Nephron (organoid): ENCODE results near the gene ACBD6.

Experiments used
- H3K27ac Mint-ChIP-seq, 3 experiments: 2 replicates each; pipeline ENCODE4 v1.8.0; 2020; ENCODE audit warnings: mixed read lengths in 3 of 3, mild to moderate bottlenecking in 2 of 3, moderate library complexity in 1 of 3
- H3K27me3 Mint-ChIP-seq: 2 replicates; pipeline ENCODE4 v1.8.0; 2021; ENCODE audit warnings: low read depth, mild to moderate bottlenecking, moderate library complexity, mixed read lengths
- H3K36me3 Mint-ChIP-seq: 2 replicates; pipeline ENCODE4 v1.8.0; 2020; ENCODE audit warnings: low read depth, mixed read lengths
- H3K4me1 Mint-ChIP-seq: 2 replicates; pipeline ENCODE4 v1.8.0; 2020; ENCODE audit warnings: mixed read lengths
- H3K4me3 Mint-ChIP-seq, 3 experiments: 2 replicates each; pipeline ENCODE4 v1.8.0; 2020; ENCODE audit warnings: mild to moderate bottlenecking in 3 of 3, mixed read lengths in 3 of 3, moderate library complexity in 2 of 3
- H3K9me3 Mint-ChIP-seq: 2 replicates; pipeline ENCODE4 v1.8.0; 2020; ENCODE audit warnings: mixed read lengths
- CTCF ChIP-seq, 3 experiments: fragments of 200-600 bp; sonication (generic); IDR thresholded peaks; one replicate each; pipeline ENCODE4 v1.5.0; 2021; ENCODE audit warnings: antibody characterized with exemption in 3 of 3; ENCODE audit not compliant: unreplicated experiment in 3 of 3

Gene ACBD6

GRCh38 chr1:180530501-180530900 lies 28.1 kb upstream of the ACBD6 start:
- H3K4me3 Mint-ChIP-seq = no peak overlapping the region
- H3K27me3 Mint-ChIP-seq = no peaks in the 10 kb centered on the region
- H3K9me3 Mint-ChIP-seq = no peaks in the 10 kb centered on the region
- no peaks in the 10 kb centered on the region for H3K36me3 Mint-ChIP-seq
- TF ChIP-seq CTCF (IDR thresholded peaks at IDR 0.05; ENCODE audit: unreplicated experiment in 3 of 3) = no peak
- H3K27ac Mint-ChIP-seq = no peak overlapping the region
- peaks cover 3% of the 10 kb centered on the region for H3K4me1 Mint-ChIP-seq

GRCh38 chr1:180528868-180529470 lies 26.6 kb upstream of the ACBD6 start:
- Mint-ChIP-seq H3K27ac (no peak overlapping the region), H3K9me3 (no peaks in the 10 kb centered on the region), H3K4me3 (no peak overlapping the region), H3K27me3 (no peaks in the 10 kb centered on the region), H3K36me3 (no peaks in the 10 kb centered on the region), H3K4me1 (peaks cover 10% of the 10 kb centered on the region)
- TF ChIP-seq CTCF (IDR thresholded peaks at IDR 0.05; ENCODE audit: unreplicated experiment in 3 of 3) = no peak

GRCh38 chr1:180527101-180527669 lies 24.8 kb upstream of the ACBD6 start:
- Mint-ChIP-seq H3K36me3 (no peaks in the 10 kb centered on the region), H3K4me1 (peaks cover 14% of the 10 kb centered on the region), H3K9me3 (no peaks in the 10 kb centered on the region), H3K27ac (no peak overlapping the region), H3K27me3 (no peaks in the 10 kb centered on the region), H3K4me3 (no peak overlapping the region)
- TF ChIP-seq CTCF (IDR thresholded peaks at IDR 0.05; ENCODE audit: unreplicated experiment in 3 of 3) = no peak

GRCh38 chr1:180525715-180526039 lies 23.3 kb upstream of the ACBD6 start:
- H3K27me3 Mint-ChIP-seq = no peaks in the 10 kb centered on the region
- peaks cover 19% of the 10 kb centered on the region for H3K4me1 Mint-ChIP-seq
- H3K27ac Mint-ChIP-seq = no peak overlapping the region
- H3K9me3 Mint-ChIP-seq = no peaks in the 10 kb centered on the region
- H3K36me3 Mint-ChIP-seq = no peaks in the 10 kb centered on the region
- no peak overlapping the region for H3K4me3 Mint-ChIP-seq
- no peak for TF ChIP-seq CTCF (IDR thresholded peaks at IDR 0.05; ENCODE audit: unreplicated experiment in 3 of 3)

GRCh38 chr1:180524915-180525714 lies 22.7 kb upstream of the ACBD6 start:
- Mint-ChIP-seq H3K4me1 (peaks cover 19% of the 10 kb centered on the region), H3K9me3 (no peaks in the 10 kb centered on the region), H3K4me3 (no peak overlapping the region), H3K27ac (no peak overlapping the region), H3K27me3 (no peaks in the 10 kb centered on the region), H3K36me3 (no peaks in the 10 kb centered on the region)
- no peak for TF ChIP-seq CTCF (IDR thresholded peaks at IDR 0.05; ENCODE audit: unreplicated experiment in 3 of 3)
